Stimulated activated CD8-positive, alpha-beta memory T cell treated with anti-CD3 and anti-CD28 coated beads, Interleukin-7, amount 100 ng/mL, for 4 hours (primary cell): Measurements from ENCODE around the gene HCRTR1.

ENCODE experiments used
- DNase-seq, 2 donors: peaks; one replicate each; pipeline ENCODE4 v3.0.0-alpha.2; 2020; ENCODE audit warnings: low read depth in 2 of 2

HCRTR1 gene

DNA sequence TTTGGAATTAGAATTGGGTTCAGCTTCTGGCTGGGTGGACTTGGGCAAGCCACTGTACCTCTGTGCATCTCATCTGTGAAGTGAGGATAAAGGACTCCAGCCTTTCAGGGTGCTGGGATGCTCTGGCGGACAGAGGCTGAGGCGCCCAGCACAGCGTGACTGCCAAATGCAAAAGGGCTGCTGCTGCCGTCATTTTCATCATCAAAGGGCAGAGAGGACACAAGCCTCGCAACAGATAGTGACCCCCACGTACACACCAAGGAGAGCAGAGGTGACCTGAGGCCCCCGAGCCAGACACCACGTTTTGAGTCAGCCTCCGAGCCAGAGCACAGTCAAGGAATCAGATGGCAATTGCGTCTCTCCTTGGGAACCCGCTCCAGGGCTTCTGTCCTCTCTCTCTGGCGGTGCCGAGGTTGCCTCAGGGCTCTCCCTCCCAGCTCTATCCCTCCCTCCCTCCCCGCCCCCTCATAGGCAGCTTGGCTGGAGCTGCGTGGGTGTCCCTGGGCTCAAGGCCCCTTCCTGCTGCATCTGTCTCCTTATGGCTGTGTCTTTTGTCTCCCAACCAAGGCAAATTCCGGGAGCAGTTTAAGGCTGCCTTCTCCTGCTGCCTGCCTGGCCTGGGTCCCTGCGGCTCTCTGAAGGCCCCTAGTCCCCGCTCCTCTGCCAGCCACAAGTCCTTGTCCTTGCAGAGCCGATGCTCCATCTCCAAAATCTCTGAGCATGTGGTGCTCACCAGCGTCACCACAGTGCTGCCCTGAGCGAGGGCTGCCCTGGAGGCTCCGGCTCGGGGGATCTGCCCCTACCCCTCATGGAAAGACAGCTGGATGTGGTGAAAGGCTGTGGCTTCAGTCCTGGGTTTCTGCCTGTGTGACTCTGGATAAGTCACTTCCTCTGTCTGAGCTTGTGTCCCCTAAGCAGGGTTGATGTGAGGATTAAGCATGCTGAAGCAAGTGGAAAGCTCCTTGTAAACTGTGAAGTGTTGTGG is 9.0 kb downstream of the HCRTR1 start:
- no peak for DNase-seq

DNA sequence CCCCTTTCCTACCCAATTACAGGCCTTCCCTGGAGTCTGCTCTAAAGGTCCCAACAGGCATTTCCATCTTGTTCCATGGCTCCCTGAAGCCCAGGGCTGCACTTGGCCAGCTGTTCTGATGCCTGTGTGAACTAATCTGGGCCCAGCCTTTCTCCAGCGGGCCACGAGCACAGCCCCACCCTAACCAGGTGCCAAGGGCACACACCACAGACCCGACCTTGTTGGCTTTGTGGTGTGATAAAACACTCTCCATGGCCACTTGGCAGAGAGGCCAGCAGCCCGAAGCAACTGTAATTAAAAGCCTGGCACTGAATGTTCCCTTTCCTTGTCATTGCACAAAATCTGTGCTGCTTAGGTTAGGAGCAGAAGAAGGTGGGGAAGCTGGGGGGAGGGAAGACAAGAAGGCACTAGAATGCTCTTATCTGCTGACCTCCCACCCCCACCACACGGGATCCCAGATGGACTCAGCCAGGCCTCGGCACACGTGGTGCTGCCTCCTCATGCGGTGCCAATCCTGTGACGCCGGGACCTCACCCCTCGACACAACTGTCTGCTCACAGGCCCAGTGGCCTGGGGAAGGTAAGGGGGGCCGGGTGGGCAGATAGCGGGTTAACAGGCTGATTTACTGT is 9.9 kb downstream of the HCRTR1 start:
- DNase-seq = no peak

DNA sequence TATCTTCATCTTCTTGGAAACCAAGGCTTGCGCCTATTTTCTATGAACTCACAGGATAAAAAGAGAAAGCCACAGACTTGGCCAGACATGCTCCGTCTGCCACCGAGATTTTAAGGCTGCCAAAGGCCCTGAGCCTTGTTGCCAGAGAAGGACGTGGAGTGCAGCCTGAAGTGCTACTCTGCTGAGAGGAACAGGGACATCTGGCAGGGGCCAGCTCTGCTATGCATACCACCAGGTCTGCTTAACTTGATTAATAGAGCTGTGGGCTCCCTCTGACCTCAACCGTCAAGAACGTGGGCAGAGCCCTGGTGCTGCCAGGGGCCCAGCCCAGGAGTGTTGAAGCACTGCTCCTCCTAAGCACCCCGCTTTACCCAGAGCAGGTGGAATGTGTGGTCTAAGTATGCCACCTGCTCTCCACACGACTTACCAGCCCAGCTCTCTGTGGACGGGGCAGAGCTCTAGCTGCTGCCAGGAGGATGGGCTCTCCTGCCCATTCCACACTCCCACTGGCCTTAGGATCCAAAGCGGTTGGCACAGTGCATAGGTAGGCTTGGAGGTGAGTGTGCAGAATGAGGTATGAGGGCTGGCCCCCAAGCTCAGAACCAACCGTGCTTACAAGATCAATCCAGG is 10.6 kb downstream of the HCRTR1 start:
- DNase-seq = no peak

GRCh38 chr1:31628931-31629556 is 11.6 kb downstream of the HCRTR1 start:
- DNase-seq = no peak

GRCh38 chr1:31632649-31633048 is 15.2 kb downstream of the HCRTR1 start:
- no peak for DNase-seq

- no peak for DNase-seq
These were observed 15.6 kb downstream of the HCRTR1 start for GRCh38 chr1:31633117-31633516.

- DNase-seq = no peak
These were observed 20.6 kb downstream of the HCRTR1 start for GRCh38 chr1:31637915-31638673.

GRCh38 chr1:31639543-31639942 is 22.1 kb downstream of the HCRTR1 start:
- no peak for DNase-seq

DNA sequence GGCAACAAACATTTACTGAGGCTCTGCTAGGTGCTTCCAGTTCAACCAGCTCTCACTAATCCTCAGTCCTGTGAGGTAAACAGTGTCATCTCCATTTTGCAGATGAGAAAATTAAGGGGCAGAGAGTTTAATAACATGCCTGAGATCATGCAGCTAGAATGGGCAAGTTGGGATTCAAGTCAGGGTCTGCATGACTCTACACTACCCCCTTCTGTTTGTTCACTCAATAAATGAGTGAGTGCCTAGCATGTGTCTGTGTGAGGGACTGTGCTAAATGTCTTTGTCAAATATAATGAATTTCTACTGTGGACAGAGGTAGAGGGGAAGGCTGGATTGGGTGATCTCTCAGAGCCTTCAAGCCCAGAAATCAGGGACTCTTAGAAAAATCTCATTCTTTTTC is 22.7 kb downstream of the HCRTR1 start:
- no peak for DNase-seq

- DNase-seq = no peak
These were observed 23.5 kb downstream of the HCRTR1 start for GRCh38 chr1:31640964-31641363.

GRCh38 chr1:31642366-31642765 is 24.9 kb downstream of the HCRTR1 start:
- no peak for DNase-seq

GRCh38 chr1:31642897-31643296 is 25.4 kb downstream of the HCRTR1 start:
- DNase-seq = no peak

DNA sequence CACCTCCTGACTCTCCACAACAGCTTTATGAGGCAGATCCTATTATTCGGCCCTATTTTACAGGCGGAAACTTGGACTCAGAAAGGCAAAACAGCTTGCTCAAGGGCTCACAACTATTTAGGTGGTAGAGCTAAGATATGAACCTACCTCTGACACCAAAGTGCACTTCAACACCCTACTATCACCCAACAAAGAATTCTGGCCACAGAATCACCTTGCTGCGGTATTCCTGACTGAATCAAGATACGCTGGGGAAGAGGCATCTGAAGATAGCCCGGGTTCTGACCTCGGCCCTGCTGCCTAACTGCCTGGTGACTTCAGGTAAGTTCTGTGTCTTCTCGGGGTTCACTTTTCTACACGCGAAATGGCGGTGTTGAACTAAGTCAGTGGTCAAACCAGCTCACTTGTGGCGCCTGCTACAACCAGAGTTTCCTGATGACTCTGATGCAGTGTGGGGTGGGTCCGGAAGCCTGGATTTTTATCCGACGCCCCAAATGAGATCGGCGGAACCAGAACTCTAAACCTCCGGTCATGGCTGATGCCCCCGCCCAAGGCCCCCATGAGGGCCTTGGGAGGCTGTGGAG is 26.6 kb downstream of the HCRTR1 start:
- no peak for DNase-seq

DNA sequence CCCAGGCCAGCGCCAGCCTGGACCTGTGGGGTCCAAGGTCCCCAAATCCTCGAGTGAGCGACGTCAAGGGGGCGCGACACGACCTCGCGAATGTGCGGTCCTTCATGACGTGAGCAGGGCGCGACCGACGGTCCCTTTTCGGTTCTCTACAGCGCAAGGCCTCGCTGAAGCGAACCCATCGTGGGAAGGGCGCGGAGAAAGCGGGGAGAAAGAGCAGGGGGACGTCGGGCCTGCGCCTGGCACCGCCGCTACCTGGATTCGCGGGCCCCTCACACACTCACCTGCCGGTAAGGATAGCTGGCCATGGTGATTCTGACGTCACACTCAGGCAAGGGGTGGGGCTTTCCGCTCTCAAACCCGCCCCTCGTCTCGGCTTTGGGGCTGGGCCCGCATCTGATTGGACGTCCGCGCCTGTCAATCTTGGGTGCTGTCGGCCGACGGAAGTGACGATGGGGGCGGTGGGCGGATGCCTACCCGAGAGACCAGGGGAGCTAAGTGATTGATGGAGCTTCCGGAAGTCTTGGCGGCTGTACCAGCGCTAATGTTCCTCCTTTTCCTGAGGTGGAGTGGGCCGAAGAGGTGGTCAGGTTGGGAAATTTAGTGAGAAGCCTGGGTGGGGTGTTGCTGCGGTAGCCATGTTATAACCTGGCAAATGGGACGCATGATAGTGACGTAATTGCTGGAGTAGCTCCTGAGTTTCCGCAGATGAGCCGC is 27.2 kb downstream of the HCRTR1 start, which contains the start of gene PEF1:
TSS of gene PEF1 (minus strand) at position 317 of the 714 bp plus-strand sequence. CDS start at position 305, 12 bp downstream.
- DNase-seq = peak; percentile 98

DNA sequence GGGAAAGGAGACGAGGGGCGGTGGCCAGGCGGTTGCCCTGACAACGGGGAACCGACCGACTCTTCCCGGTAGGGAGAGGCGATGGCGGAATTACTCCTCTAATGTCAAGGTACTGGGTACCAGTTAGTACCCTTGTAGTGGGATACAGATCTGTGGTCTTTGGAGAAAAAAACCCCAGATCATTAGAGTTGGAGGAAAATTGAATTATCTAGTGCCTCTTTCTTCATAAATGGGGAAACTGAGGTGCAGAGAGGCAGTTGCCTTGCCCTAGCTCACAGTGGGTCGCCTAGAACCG is 27.7 kb downstream of the HCRTR1 start:
- no peak for DNase-seq

GRCh38 chr1:31646259-31646960 is 28.9 kb downstream of the HCRTR1 start:
- no peak for DNase-seq

DNA sequence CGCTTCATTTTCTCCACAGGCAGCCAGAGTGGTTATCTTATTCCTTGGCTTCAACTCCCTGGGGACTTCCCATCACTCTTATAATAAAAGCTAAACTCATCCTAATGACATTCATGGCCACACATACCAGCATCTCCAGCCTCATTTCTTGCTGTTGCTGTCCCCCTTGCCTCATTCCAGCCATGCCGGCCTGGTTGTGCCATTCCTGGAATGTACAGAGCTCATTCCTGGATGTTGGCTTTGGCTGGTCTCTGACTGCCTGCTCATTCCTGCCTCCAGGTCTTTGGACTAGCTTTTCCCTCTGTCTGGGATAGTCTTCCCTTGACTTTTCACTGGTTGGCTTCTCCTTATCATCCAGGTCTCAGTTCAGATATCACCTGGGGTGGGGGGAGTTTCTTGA is 29.6 kb downstream of the HCRTR1 start:
- DNase-seq = no peak

DNA sequence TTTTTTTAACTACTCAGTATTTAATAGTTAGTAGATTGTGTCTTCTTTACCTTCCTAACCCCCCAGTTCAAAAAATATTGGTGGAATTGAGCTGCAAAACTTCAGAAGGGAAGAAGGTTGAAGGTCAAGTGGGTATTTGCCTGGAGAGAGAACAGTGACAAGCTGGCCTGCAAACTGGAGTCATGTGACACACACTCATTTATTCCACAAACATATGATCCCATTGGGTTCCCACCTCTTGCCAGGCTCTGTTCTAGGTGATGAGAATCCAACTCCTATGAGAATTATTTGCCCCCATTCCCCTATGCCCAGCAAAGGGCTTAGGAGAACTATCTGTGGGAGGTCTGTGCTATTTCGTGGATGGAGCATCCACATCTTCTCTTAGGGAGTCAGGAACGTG is 30.7 kb downstream of the HCRTR1 start:
- DNase-seq = no peak

- no peak for DNase-seq
These were observed 31.3 kb downstream of the HCRTR1 start for GRCh38 chr1:31648641-31649357.
